ENCODE data around the gene PAFAH1B2.

Gene PAFAH1B2

DNA sequence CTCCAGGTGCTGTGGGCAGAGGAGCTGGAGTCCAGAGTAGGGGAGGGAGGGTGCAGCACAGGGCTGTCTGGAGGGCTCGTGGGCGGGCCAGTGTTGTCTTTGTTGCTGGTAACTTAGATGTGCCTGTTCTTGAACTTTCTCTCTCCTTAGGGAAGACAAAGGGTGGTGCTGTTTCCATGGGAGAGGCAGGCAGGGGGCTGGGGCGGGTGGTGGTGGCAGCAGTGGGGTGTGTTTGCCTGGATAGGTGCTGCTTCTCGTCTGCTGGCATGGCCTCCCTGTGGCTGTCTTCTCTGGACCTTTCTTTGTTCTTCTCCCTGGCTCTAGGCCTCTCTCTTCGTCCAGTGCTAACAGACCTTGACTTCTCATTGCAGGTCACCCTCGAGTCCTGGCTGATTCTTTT, 42.9 kb downstream of the PAFAH1B2 start:
- Histone ChIP-seq H3K4me1 (no peaks in the 10 kb centered on the region), H3K36me3 (peaks cover 14% of the 10 kb centered on the region), H3K27me3 (no peaks in the 10 kb centered on the region), H3K4me3 (ENCODE audit: low read depth, low read length) (no peak overlapping the region), H3K9me3 (no peaks in the 10 kb centered on the region)
- no peak for DNase-seq
- TF ChIP-seq, protein P1, sequence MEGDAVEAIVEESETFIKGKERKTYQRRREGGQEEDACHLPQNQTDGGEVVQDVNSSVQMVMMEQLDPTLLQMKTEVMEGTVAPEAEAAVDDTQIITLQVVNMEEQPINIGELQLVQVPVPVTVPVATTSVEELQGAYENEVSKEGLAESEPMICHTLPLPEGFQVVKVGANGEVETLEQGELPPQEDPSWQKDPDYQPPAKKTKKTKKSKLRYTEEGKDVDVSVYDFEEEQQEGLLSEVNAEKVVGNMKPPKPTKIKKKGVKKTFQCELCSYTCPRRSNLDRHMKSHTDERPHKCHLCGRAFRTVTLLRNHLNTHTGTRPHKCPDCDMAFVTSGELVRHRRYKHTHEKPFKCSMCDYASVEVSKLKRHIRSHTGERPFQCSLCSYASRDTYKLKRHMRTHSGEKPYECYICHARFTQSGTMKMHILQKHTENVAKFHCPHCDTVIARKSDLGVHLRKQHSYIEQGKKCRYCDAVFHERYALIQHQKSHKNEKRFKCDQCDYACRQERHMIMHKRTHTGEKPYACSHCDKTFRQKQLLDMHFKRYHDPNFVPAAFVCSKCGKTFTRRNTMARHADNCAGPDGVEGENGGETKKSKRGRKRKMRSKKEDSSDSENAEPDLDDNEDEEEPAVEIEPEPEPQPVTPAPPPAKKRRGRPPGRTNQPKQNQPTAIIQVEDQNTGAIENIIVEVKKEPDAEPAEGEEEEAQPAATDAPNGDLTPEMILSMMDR (IDR thresholded peaks at IDR 0.05; ENCODE audit: low read depth, low read length): no peak

DNA sequence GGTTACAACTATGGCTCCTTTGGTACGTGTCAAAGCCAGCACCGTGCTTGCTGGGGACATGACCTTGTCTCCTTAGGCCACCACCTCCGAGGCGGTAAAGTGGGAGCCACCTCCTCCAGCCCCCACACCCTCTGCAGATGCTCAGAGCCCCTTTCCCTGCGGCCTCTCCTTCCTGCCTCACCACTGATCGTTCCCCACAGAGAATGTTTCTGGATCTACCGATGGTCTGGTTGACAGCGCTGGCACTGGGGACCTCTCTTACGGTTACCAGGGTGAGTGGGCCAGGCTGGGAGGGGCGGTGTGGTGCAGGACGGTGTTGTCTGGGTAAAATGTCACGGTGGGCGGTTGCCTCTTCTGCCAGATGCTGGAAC, 43.3 kb downstream of the PAFAH1B2 start:
- no peak overlapping the region for H3K4me3 ChIP-seq (ENCODE audit: low read depth, low read length)
- DNase-seq: no peak
- H3K4me1 ChIP-seq: no peaks in the 10 kb centered on the region
- H3K27me3 ChIP-seq: no peaks in the 10 kb centered on the region
- H3K9me3 ChIP-seq: no peaks in the 10 kb centered on the region
- peaks cover 14% of the 10 kb centered on the region for H3K36me3 ChIP-seq
- TF ChIP-seq, protein P1 (IDR thresholded peaks at IDR 0.05; ENCODE audit: low read depth, low read length): no peak

DNA sequence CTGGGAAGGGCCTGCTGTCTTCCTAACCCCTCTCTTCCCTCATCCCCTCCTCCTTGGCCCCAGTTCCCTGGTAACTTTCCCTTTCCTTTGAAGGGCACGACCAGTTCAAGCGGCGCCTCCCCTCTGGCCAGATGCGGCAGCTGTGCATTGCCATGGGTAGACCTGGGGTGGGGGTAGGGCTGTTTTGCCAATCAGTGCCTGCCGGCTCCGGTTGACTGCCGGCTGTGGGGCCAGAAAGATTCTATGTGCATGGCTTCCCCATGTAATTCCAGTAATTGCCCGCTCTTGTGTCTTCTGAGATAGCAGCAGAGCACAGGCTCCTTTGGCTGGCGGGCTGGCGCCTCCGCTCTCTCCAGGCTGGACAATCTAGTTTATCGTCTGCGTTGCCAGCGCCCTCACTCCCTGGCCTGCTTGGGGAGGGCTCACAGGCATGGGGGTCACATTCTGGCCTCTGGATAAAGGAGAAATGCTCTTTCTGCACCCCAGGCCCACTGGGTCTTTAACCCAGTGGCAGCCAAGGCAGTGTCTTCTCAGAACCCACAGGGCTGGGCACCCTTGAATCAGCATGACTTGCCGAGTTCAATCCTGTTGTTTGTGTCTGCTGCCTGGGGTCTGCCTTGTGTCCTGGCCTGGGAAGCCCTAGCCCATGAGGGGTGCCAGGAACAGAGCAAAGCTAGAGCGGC, 43.9 kb downstream of the PAFAH1B2 start:
- Histone ChIP-seq H3K4me3 (ENCODE audit: low read depth, low read length) (no peak overlapping the region), H3K9me3 (no peaks in the 10 kb centered on the region), H3K36me3 (peaks cover 14% of the 10 kb centered on the region), H3K27me3 (no peaks in the 10 kb centered on the region), H3K4me1 (no peaks in the 10 kb centered on the region)
- DNase-seq: no peak
- TF ChIP-seq, protein P1 (IDR thresholded peaks at IDR 0.05; ENCODE audit: low read depth, low read length): no peak

DNA sequence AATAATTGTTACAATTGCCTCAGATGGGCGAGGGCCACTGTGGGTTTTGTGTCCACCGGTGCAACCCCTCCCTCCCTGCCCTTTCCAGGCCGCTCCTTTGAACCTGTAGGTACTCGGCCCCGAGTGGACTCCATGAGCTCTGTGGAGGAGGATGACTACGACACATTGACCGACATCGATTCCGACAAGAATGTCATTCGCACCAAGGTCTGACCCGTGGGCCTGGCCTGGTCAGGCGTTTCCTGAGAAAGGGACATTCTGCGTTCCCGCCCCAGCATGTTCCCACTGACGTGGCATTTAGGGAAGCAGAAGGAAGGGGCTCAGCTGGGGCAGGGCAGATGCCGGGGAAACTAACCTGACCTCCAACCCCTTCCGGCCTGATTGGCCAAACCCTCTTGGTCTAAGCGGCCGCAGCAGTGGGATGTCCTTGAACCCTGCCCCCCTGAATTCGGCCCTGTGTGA, 44.6 kb downstream of the PAFAH1B2 start:
- no peaks in the 10 kb centered on the region for H3K27me3 ChIP-seq
- H3K9me3 ChIP-seq: no peaks in the 10 kb centered on the region
- H3K4me3 ChIP-seq (ENCODE audit: low read depth, low read length): no peak overlapping the region
- H3K4me1 ChIP-seq: no peaks in the 10 kb centered on the region
- DNase-seq: no peak
- TF ChIP-seq, protein P1 (IDR thresholded peaks at IDR 0.05; ENCODE audit: low read depth, low read length): no peak
- peaks cover 14% of the 10 kb centered on the region for H3K36me3 ChIP-seq

DNA sequence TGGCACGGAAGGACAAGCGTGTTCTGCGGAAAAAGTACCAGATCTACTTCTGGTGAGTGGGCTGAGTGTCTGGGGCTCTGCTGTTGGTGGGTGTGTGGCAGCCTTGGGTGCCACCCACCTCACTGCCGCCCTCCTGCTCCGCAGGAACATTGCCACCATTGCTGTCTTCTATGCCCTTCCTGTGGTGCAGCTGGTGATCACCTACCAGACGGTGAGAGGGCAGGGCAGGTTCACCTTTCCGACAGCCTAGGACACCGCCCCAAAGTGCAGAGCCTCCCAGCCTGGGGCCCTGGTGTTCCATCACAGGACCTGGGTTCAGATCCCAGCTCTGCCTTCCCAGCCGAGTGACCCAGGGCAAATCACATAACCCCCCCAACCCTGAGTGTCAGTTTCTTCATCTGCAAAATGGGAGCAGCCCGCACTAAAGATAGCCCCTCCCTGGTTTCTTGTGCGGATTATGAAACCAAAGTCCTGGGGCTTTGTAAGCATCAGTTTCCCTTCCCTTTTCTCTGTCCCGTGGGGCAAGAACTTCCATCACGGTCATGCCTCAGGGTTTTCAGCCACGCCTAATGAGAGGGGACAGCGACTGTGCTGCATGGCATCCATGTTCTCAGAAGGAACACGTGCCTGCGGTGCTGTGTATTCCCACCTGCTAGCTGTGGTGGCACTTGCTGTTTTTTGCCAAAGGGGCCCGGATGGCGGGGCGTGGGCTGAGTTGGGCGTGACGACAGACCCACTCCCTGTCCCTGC, 45.3 kb downstream of the PAFAH1B2 start:
- DNase-seq: no peak
- H3K36me3 ChIP-seq: peaks cover 14% of the 10 kb centered on the region
- TF ChIP-seq, protein P1 (IDR thresholded peaks at IDR 0.05; ENCODE audit: low read depth, low read length): no peak

More for the DNA sequence above, 45.3 kb downstream of the PAFAH1B2 start:
- Histone ChIP-seq H3K9me3 (no peaks in the 10 kb centered on the region), H3K27me3 (no peaks in the 10 kb centered on the region), H3K4me3 (ENCODE audit: low read depth, low read length) (no peak overlapping the region), H3K4me1 (no peaks in the 10 kb centered on the region)

Data from BE2C (cell line).